GM21515 (cell line): Measurements from ENCODE around the gene PCDHGC4.
A peak's percentile ranks its signal among the peaks of the same experiment; 100 is the strongest.

ENCODE experiments used
- ATAC-seq: cut with Tn5 transposase; IDR thresholded peaks from one replicate; pipeline ENCODE4 v1.9.1; 2021; ENCODE audit not compliant: unreplicated experiment

The PCDHGC4 gene

DNA sequence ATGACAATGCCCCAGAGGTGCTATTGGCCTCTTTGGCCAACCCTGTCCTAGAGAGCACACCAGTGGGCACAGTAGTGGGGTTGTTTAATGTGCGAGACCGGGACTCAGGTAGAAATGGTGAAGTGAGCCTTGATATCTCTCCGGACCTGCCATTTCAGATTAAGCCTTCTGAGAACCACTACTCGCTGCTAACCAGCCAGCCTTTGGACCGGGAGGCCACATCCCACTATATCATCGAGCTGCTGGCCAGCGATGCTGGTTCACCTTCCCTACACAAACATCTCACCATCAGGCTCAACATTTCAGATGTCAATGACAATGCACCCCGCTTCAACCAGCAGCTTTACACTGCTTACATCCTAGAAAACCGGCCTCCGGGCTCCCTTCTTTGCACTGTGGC is 5.4 kb downstream of the PCDHGC4 start:
- ATAC-seq, result no peak

GRCh38 chr5:141490771-141491170 is 5.9 kb downstream of the PCDHGC4 start:
- ATAC-seq, result no peak

- no peak for ATAC-seq
These were observed 6.7 kb downstream of the PCDHGC4 start for GRCh38 chr5:141491323-141492167.

GRCh38 chr5:141492168-141492885 is 7.5 kb downstream of the PCDHGC4 start:
- peak; percentile 52 for ATAC-seq

- no peak for ATAC-seq
These were observed 8.9 kb downstream of the PCDHGC4 start for GRCh38 chr5:141493500-141494422.

DNA sequence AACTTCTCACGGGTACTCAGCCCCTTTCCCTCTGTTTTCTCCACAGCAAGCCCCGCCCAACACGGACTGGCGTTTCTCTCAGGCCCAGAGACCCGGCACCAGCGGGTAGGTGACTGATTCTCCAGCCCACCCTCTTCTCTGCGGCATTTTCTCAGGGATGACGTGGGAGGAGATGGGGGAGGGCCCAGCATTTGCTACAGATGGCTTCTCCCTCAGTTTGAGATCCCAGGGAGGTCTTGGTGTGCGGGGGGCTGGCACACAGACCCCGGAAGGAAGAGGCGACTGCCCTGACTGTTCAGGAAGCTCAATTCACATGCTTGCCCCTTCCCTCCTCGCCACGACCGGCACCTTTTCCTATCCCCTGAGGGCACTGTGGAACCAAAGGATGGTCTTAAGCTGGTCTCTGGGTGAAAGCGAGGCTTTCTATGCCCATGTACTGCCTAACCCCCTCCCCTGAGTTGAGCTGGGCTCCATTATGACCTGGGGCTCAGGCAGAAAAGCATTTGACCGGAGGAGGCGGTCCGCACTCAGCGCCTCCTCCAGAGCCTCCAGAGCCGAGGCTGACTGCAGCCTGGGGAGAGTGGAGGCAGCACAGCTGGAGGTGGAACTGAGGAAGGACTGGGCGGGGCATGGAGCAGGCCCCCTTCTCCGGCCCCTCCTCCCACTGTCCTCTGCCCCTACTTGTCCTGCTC is 10.1 kb downstream of the PCDHGC4 start:
- no peak for ATAC-seq

GRCh38 chr5:141495453-141495811 is 10.6 kb downstream of the PCDHGC4 start:
- no peak for ATAC-seq

DNA sequence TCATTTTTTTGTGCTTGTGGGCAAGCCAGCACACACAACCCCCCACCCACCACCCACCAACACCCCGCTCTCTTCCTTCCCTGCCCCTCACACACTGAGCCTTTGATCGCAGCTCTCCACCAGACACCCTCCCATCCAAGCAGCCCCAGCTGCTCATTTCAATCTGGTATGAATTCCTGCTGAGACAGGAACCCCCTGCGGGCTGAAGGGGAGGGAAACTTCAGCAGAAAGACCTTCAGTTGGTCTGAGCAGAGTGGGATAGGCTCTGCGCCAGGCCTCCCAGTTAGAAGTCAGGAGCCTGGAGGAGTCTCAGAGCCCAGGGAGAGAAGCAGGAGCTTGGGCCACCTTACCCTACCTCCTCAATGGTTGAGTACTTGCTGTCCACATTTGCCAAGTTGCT is 11.2 kb downstream of the PCDHGC4 start:
- ATAC-seq, result no peak

DNA sequence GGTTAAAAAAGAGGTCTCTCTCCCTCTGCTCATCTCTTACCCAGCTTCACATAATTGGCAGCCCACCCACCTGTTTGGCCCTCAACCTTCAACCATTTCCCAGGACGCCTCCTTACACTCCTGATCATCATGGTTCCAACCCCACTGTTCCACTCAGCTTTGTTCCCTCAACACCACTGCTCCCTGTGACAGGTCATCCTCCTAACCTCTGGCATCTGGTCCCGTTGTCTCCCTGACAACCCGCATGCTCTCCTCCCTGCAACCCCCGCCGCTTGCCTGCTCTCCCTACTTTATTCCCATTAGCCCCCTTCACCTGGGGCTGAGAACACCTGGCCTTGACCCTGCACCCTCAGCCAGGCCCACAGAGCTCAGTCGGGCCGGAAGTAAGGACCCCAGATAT is 16.9 kb downstream of the PCDHGC4 start:
- ATAC-seq, result no peak

- no peak for ATAC-seq
These were observed 18.9 kb downstream of the PCDHGC4 start for GRCh38 chr5:141503681-141504080.

DNA sequence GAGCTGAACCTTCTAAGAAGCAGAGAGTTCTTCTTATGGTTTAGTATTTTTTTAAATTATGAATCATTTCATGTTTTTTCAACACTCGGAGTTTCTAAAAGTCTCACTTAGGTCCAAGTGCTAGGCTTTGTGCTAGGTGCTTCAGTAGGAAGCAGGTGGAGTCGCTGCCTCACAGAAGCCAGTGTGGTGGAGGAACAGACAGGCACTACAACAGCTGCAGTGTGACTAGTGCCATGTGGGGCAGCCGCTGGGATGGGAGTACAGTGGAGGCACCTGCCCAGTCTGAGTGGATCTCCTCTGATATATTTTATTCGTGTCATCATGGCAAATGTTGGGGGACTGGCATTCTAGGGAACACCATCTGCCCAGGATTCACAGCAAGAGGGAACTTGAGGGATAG is 19.4 kb downstream of the PCDHGC4 start:
- ATAC-seq, result no peak

DNA sequence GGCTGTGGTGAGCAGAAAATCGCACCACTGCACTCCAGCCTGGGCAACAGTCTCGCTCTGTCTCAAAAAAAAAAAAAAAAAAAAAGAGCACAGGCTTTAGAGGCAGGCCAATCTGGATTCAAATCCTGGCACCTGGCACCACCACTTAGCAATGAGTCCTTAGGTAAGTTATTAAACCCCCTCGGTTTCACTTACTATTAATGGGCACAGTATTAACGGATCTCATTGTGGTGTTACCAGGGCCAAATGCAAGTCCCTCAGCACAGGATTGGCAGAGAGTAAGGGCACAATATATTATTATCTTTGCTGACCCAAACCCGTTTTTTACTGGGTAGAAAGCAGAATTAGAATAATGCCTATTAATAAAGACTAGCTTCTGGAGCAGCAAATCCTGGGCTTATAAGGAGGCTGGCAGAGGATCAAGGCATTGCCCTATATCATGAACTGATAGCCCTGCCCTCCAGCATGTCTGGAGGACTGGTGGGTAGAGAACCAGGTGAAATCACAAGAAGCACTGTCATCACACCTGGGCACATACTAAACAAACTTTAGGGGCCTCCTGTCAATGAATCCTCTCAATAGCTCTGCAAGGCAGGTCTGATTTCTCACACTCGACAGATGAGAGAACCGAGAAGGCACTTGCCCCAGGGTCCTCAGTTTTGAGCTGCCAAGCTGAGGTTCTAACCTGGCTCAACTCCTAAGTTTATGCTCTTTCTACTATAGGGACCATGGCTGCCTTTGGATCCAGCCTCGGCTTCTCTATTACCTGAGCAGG is 21.7 kb downstream of the PCDHGC4 start:
- no peak for ATAC-seq

- peak; percentile 44 for ATAC-seq
These were observed 22.7 kb downstream of the PCDHGC4 start for GRCh38 chr5:141507387-141508091.

DNA sequence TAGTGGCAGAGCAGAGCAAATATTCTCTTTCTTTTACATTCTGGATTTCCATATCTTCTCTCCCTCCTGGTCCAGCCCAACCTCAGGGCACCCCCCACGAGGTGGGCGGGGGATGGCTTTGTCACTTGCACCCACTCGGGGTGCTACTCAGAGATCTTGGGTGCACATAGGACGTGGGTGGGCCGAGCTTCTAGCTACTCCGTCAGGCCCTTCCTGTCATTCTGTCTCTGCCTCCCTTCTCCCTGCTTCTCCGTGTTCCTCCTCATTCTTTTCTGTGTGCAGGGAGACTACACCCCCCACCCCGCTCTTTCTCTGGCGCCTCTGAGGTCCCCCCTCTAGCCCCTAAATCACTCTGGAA is 23.6 kb downstream of the PCDHGC4 start:
- ATAC-seq, result no peak

DNA sequence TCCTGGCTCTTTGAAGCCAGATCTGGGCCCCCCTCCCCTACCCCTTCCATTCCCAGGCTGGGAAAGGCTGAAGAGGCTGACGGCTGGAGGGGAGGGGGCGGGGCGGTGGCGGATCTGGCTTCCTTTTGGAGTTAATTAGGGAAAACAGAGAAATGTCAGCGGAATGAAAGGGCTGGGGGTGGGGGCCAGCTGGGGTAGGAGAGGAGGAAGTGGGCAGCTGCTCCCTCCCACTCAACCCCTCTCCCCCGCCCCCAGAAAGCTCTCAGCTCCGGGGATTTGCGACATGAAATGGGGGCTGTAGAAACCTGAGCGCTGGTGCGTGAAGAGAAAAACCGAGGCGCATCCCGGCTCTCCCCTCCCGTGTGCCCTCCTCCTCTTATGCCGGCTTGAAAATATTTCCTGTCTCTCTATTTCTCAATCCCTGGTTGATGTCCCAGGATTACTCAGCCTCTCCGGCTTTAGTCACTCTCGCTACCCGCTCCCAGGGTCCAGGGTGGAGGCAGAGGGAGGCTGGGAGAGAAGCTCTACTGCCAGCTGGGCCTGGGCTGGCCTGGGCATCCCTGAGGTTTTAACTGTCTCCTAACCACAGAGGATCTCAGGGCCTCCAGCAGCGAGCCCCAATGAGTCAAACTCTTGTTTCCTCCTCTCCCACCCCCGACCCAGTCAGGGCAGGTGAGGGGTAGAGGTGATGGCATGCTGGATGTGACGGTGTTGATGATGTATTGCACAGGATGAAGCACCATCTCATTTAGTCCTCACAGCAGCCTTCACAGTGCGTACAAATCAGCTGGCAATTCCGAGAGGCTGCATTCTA is 24.2 kb downstream of the PCDHGC4 start:
- ATAC-seq, result no peak

- no peak for ATAC-seq
These were observed 25.3 kb downstream of the PCDHGC4 start for GRCh38 chr5:141510160-141510559.

GRCh38 chr5:141510850-141511601 is 26.2 kb downstream of the PCDHGC4 start:
- ATAC-seq, result peak; percentile 30

- ATAC-seq, result no peak
These were observed 27.0 kb downstream of the PCDHGC4 start for GRCh38 chr5:141511771-141512325.
